AG09319 (cell line): Measurements from ENCODE around the gene CPNE1.

Experiments used
- DNase-seq: peaks from one replicate; pipeline ENCODE4 v3.0.0-alpha.2; 2010; ENCODE audit warnings: low read depth; ENCODE audit errors: extremely low read depth
- TF ChIP-seq, protein P1 (sequence below): IDR thresholded peaks from 2 replicates; pipeline ENCODE4 v1.5.1; 2011; ENCODE audit warnings: low read depth, mild to moderate bottlenecking, inconsistent platforms, low read length, moderate library complexity

Gene CPNE1

DNA sequence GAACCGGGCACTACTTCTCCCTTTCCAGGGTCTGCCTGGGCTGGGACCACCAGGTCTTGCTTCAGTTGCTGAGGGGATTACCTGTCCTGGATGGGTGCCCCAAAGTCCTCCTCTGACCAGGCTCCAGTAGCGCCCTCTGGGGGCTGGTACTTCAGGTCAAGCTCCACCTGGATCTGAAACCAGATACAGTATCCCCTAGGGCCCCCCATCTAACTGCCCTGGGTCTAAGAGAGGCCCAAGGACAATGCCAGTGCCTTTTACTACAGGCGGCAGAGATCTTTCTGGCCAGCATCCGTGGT lies 60.3 kb downstream of the CPNE1 start:
- TF ChIP-seq, protein P1, sequence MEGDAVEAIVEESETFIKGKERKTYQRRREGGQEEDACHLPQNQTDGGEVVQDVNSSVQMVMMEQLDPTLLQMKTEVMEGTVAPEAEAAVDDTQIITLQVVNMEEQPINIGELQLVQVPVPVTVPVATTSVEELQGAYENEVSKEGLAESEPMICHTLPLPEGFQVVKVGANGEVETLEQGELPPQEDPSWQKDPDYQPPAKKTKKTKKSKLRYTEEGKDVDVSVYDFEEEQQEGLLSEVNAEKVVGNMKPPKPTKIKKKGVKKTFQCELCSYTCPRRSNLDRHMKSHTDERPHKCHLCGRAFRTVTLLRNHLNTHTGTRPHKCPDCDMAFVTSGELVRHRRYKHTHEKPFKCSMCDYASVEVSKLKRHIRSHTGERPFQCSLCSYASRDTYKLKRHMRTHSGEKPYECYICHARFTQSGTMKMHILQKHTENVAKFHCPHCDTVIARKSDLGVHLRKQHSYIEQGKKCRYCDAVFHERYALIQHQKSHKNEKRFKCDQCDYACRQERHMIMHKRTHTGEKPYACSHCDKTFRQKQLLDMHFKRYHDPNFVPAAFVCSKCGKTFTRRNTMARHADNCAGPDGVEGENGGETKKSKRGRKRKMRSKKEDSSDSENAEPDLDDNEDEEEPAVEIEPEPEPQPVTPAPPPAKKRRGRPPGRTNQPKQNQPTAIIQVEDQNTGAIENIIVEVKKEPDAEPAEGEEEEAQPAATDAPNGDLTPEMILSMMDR, result peak; percentile 11
- DNase-seq, result no peak

DNA sequence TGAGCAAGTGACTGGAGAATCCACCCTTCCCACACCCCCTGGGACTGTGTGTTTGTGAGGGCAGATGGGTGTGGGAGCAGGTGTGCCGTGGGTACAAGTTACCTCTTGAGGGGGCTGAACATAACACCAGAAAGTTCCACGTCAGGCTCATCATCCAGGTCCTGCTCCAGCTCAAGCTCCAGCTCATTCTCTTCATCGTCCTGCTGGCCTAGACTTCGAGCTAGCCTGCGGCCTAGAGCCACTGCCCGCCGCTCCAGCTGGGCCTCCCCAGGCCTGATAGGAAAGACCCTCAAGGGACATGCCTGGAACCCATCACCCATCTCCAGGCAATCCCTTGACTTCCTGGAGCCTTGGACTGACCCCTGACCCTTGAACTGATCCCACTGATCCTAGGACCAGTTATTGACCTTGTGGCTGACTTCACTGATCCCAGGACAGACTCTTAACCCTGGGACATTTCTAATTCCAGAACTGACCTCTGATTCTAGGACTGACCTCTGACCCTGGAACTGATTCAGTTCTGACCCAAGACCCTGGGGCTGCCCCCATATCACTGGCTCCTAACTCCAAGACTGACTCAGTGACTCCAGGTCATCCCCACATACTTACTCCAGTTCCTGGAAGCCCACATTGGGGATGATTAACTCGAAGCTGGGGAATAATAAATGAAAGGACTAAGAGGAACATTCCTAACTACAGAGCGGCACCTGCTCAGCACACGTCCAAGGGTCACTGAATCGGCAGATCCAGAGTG lies 60.8 kb downstream of the CPNE1 start:
- TF ChIP-seq, protein P1, result no peak
- DNase-seq, result no peak

DNA sequence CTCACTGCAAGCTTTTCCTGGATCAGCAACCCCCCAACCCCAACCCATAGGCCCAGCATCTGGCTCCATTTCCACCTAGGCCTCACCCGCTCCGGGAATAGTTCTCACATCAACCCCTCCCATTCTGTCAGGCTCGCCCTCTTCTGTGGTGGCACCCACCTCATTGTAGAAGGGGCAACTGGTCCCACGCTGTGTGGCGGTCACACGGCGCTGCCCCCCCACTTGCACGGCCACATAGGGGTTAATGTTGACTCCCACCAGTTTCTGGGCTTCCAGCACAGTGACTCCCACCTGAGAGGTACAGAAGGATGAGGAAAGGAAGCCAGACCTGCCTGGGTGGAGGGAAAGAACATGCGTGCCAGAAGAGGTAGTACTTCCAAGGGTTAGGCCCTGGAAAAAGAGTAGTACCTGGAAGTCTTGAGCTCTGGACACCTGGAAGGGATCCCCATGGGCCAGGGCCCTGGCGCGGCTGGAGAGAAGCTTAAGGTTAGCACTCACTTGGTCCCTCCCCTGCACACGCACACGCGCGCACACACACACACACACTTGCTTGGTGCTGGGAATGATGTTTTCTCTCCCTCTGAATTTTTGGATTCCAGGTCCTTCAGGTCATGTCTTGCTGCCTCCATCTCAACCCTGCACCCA lies 61.7 kb downstream of the CPNE1 start:
- no peak for DNase-seq
- TF ChIP-seq, protein P1, result no peak

DNA sequence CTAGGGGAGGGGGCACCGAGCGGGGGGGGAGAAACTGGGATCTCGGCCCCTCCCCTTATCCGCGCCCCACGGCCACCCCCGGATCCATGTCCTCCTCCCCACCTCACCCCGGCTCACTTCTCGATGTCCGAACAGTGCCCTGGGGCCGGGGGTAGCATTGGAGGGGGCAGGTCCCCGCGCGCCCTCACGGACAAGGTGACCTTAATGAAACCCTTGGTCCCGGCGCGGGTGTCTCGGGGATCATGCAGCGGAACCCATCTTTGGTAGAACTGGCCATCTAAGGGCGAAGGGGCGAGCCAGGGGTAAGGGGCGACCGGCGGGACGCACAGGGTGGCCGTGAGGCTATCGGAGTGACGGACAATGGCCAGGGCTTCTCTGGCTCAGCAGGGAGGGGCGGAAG lies 62.7 kb downstream of the CPNE1 start:
- DNase-seq, result no peak
- TF ChIP-seq, protein P1, result no peak

DNA sequence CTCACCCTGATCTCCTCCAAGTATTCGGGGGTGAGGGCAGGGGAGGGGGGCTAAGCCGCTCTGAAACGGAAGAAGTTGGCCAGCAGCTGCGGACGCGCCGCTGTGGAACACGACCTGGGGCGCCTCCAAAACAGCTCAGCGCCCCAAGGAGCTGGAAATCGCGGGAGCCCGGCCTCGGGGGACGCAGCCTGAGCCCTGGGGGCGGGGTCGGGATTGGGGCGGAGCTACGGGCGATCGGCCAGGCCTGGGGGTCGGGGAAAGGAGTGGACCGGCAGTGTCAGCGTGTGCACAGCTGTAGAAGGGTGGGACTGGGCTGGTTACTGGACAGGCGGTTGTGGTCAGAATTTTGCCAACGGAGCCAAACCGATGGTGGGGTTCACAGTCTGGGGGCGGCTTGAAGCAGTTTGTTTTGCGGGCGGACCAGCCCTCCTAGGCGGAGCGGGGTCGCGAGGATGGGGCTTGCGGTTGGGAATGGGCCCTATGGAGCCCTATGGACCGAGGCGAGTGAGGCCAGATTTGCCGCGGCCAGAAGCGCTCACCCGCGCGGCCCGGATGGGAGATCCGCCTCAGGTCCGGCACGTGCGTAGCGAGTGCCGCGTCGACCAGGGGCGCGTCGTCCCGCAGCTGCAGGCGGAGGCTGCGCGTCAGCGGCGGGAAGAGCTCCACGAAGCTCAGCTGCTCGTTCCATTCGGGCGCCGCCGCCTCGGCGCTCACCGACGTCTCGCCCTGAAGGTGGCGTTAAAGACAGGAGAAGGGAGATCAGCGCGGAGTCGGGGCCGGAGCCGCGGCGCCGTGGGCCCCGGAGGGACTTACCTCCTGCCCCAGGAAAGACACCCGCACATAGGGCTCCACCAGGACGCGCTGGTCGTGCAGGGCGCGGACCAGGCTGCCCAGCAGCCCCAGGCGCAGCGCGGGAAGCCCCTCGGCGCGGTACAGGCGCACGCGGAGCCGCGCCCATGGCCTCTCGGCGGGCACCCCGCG lies 63.4 kb downstream of the CPNE1 start:
- peak; percentile 25 for DNase-seq
- TF ChIP-seq, protein P1, result peak; percentile 43

DNA sequence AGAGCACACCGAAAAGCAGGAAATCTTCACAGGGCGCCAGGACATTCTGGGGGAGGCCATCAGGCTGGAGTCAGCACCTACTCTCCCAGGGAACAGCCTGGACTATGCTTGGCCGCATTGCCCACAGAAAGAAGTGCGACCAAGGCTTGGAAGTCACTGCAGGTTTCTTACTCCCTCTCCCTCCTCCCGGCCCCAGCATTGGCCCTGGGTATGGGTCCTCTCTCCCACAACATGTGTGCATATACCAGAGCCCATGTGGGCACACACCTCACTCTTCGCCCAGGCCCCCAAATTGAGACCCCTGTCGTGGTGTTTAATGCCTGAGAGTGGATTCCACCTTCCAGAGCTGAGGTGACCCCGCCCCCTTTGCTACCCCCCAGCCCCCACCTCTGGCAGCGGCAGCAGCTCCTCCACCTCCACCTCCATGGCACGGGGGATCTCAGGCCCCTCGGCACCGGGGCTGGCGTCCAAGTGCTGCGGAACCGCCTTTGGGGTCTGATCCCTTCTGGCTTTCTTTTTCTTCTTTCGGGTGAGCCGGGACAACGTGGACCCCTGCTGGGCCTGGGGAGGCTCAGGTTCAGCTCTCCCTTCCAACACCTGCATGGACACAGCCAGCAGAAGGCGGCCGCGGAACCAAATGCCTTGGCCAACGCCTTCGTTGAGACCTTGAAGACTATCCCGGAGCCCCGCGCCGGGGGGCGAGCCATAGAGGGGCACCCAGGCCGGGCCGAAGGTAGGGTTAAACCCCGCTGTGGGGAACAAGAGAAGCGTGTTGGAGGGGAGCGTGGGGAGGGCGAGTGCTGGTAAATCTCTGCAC lies 64.3 kb downstream of the CPNE1 start:
- DNase-seq, result no peak
- TF ChIP-seq, protein P1, result no peak
